Neuronal stem cell (in vitro differentiated cells): ENCODE measurements around the gene TUBGCP2.

Experiments used
- DNase-seq: peaks from one replicate; pipeline ENCODE4 v3.0.0-alpha.2; 2013; ENCODE audit warnings: low spot score
- H2AFZ ChIP-seq: one replicate; pipeline ENCODE4 v1.6.1; 2013; ENCODE audit warnings: mild to moderate bottlenecking, low read length, inconsistent platforms
- H2AK5ac ChIP-seq: 2 replicates; pipeline ENCODE4 v1.6.1; 2013; ENCODE audit warnings: low read depth, mild to moderate bottlenecking, inconsistent platforms, low read length, moderate library complexity, mixed read lengths
- H2BK120ac ChIP-seq: 2 replicates; pipeline ENCODE4 v1.6.1; 2013; ENCODE audit warnings: low read depth, mild to moderate bottlenecking, inconsistent platforms, low read length, moderate library complexity, mixed read lengths
- H2BK12ac ChIP-seq: one replicate; pipeline ENCODE4 v1.6.1; 2013; ENCODE audit warnings: low read length, inconsistent platforms
- H2BK15ac ChIP-seq: 2 replicates; pipeline ENCODE4 v1.6.1; 2013; ENCODE audit warnings: mild to moderate bottlenecking, low read length, inconsistent platforms, mixed read lengths
- H2BK5ac ChIP-seq: one replicate; pipeline ENCODE4 v1.6.1; 2013; ENCODE audit warnings: inconsistent platforms, mild to moderate bottlenecking, low read length, moderate library complexity
- H3K14ac ChIP-seq: one replicate; pipeline ENCODE4 v1.6.1; 2013; ENCODE audit warnings: low read length, inconsistent platforms
- H3K18ac ChIP-seq: 2 replicates; pipeline ENCODE4 v1.6.1; 2013; ENCODE audit warnings: low read length, inconsistent platforms
- H3K23ac ChIP-seq: 2 replicates; pipeline ENCODE4 v1.6.1; 2013; ENCODE audit warnings: low read depth, mild to moderate bottlenecking, mixed read lengths, low read length, inconsistent platforms; ENCODE audit not compliant: poor library complexity
- H3K27ac ChIP-seq: replicated peaks from 3 replicates; pipeline ENCODE4 v1.5.1; 2013; ENCODE audit warnings: low read length, inconsistent platforms
- H3K27me3 ChIP-seq, 3 experiments: 2 replicates each; pipeline ENCODE4 v1.6.1; 2013; ENCODE audit warnings: low read length in 3 of 3, mild to moderate bottlenecking in 2 of 3, inconsistent platforms in 1 of 3, low read depth in 1 of 3, mixed read lengths in 1 of 3, moderate library complexity in 1 of 3; ENCODE audit not compliant: control insufficient read depth in 3 of 3, insufficient read depth in 3 of 3
- H3K36me3 ChIP-seq, 2 donors: replicated peaks in 1 of 2; 2 replicates each; pipeline ENCODE4 v1.6.1; 2013; ENCODE audit warnings: low read length in 2 of 2; ENCODE audit not compliant: control insufficient read depth in 2 of 2, insufficient read depth in 2 of 2
- H3K4ac ChIP-seq: 2 replicates; pipeline ENCODE4 v1.6.1; 2013; ENCODE audit warnings: inconsistent platforms, mild to moderate bottlenecking, low read length, moderate library complexity
- H3K4me1 ChIP-seq, 2 donors: 1 replicate in 1 of 2; 2 replicates in 1 of 2; pipeline ENCODE4 v1.6.1; 2013; ENCODE audit warnings: low read length in 2 of 2, low read depth in 1 of 2; ENCODE audit not compliant: control insufficient read depth in 2 of 2, insufficient read depth in 1 of 2
- H3K4me2 ChIP-seq: one replicate; pipeline ENCODE4 v1.6.1; 2013; ENCODE audit warnings: mild to moderate bottlenecking, low read length, inconsistent platforms; ENCODE audit not compliant: insufficient read depth, poor library complexity, severe bottlenecking
- H3K4me3 ChIP-seq, 2 donors: 2 replicates each; pipeline ENCODE4 v1.5.1; 2013; ENCODE audit warnings: low read length in 2 of 2, mild to moderate bottlenecking in 2 of 2, inconsistent platforms in 1 of 2, moderate library complexity in 1 of 2
- H3K79me1 ChIP-seq: one replicate; pipeline ENCODE4 v1.6.1; 2013; ENCODE audit warnings: low read depth, mild to moderate bottlenecking, inconsistent platforms, low read length, moderate library complexity
- H3K9ac ChIP-seq: one replicate; pipeline ENCODE4 v1.6.1; 2013; ENCODE audit warnings: mild to moderate bottlenecking, low read depth, low read length, inconsistent platforms; ENCODE audit not compliant: poor library complexity
- H3K9me3 ChIP-seq, 2 donors: replicated peaks in 1 of 2; 2 replicates each; pipeline versions ENCODE3 to v1.6.1; 2013; ENCODE audit warnings: low read length in 2 of 2, mild to moderate bottlenecking in 2 of 2, inconsistent platforms in 1 of 2, low read depth in 1 of 2, mixed read lengths in 1 of 2, moderate library complexity in 1 of 2; ENCODE audit not compliant: control insufficient read depth in 2 of 2, insufficient read depth in 1 of 2
- H4K8ac ChIP-seq: one replicate; pipeline ENCODE4 v1.6.1; 2013; ENCODE audit warnings: low read depth, mild to moderate bottlenecking, inconsistent platforms, low read length, moderate library complexity
- H4K91ac ChIP-seq: one replicate; pipeline ENCODE4 v1.6.1; 2013; ENCODE audit warnings: low read length, low read depth, mild to moderate bottlenecking, inconsistent platforms; ENCODE audit not compliant: poor library complexity
- WGBS, 2 donors: extraction: QIAGEN DNeasy Blood & Tissue Kit; methylation state at CpG; one replicate each; pipeline ENCODE4 v1.1.7; 2013; ENCODE audit warnings: missing lambda C conversion rate in 2 of 2, mixed read lengths in 1 of 2; ENCODE audit not compliant: insufficient read length in 2 of 2, insufficient replicate concordance in 1 of 2; ENCODE audit errors: extremely low coverage in 2 of 2; 5-methylcytosine and 5-hydroxymethylcytosine counted together

The TUBGCP2 gene

GRCh38 chr10:133328358-133329343 lies 20.0 kb upstream of the TUBGCP2 start:
- Histone ChIP-seq H3K9ac (no peak overlapping the region), H3K14ac (peak overlapping the region; percentile 63), H3K79me1 (peaks cover 1% of the 10 kb centered on the region), H3K4me3 (no peak overlapping the region), H3K4me1 (peaks cover 7 to 14% of the 10 kb centered on the region in 2 donors), H2AFZ (no peak overlapping the region), H2BK5ac (no peak overlapping the region), H3K36me3 (no peaks in the 10 kb centered on the region), H3K4me2 (no peak overlapping the region), H3K23ac (peak overlapping the region; percentile 55), H3K4ac (peak overlapping the region; percentile 23), H3K27me3 (peaks cover 0 to 67% (median 51%) of the 10 kb centered on the region in 3 experiments), H2BK120ac (peak overlapping the region; percentile 61), H2BK12ac (peak overlapping the region; percentile 84), H3K18ac (peak overlapping the region; percentile 71), H4K8ac (no peak overlapping the region), H2BK15ac (peak overlapping the region; percentile 99), H3K9me3 (peaks cover 4 to 23% of the 10 kb centered on the region in 2 donors), H3K27ac (no peak overlapping the region), H2AK5ac (peak overlapping the region; percentile 99), H4K91ac (no peak overlapping the region)
- DNase-seq: no peak
- WGBS, 2 donors: no CpG with 5 or more reads among the region's 15 CpGs

- WGBS, 2 donors: no CpG with 5 or more reads among the region's 12 CpGs
- no peak for DNase-seq
These were observed 19.1 kb upstream of the TUBGCP2 start for GRCh38 chr10:133327651-133328357.

GRCh38 chr10:133326745-133327650 lies 18.3 kb upstream of the TUBGCP2 start:
- peak overlapping the region; percentile 99 for H2BK12ac ChIP-seq
- no peak for DNase-seq
- no CpG with 5 or more reads among the region's 28 CpGs for WGBS, 2 donors
- peak overlapping the region; percentile 95 for H3K23ac ChIP-seq
- peaks cover 0 to 54% (median 41%) of the 10 kb centered on the region in 3 experiments for H3K27me3 ChIP-seq
- peaks cover 7 to 14% of the 10 kb centered on the region in 2 donors for H3K4me1 ChIP-seq
- no peak overlapping the region for H3K4me2 ChIP-seq
- peak overlapping the region; percentile 17 for H4K8ac ChIP-seq
- peak overlapping the region; percentile 66 for H3K4ac ChIP-seq
- H3K9ac ChIP-seq: peak overlapping the region; percentile 86
- no peaks in the 10 kb centered on the region for H3K36me3 ChIP-seq
- peak overlapping the region; percentile 94 for H2BK15ac ChIP-seq
- H3K4me3 ChIP-seq: no peak overlapping the region
- peaks cover 0 to 10% of the 10 kb centered on the region in 2 donors for H3K9me3 ChIP-seq
- H3K14ac ChIP-seq: no peak overlapping the region
- H2AFZ ChIP-seq: no peak overlapping the region
- H3K18ac ChIP-seq: peak overlapping the region; percentile 83
- peak overlapping the region; percentile 99 for H2AK5ac ChIP-seq
- no peak overlapping the region for H3K27ac ChIP-seq
- peak overlapping the region; percentile 81 for H2BK120ac ChIP-seq
- no peak overlapping the region for H2BK5ac ChIP-seq
- no peak overlapping the region for H4K91ac ChIP-seq
- H3K79me1 ChIP-seq: peaks cover 1% of the 10 kb centered on the region

More at GRCh38 chr10:133327651-133328357, 19.1 kb upstream of the TUBGCP2 start:
- Histone ChIP-seq H2BK12ac (peak overlapping the region; percentile 84), H3K9me3 (peaks cover 2 to 18% of the 10 kb centered on the region in 2 donors), H3K18ac (peak overlapping the region; percentile 71), H3K4ac (peak overlapping the region; percentile 23), H3K27me3 (peaks cover 0 to 62% (median 45%) of the 10 kb centered on the region in 3 experiments), H4K91ac (no peak overlapping the region), H2BK5ac (no peak overlapping the region), H3K36me3 (no peaks in the 10 kb centered on the region), H3K9ac (peak overlapping the region; percentile 63), H3K79me1 (peaks cover 1% of the 10 kb centered on the region), H3K4me2 (no peak overlapping the region), H3K23ac (peak overlapping the region; percentile 55), H3K4me3 (no peak overlapping the region), H2BK120ac (peak overlapping the region; percentile 61), H4K8ac (peak overlapping the region; percentile 23), H2AK5ac (peak overlapping the region; percentile 99), H3K4me1 (peaks cover 7 to 14% of the 10 kb centered on the region in 2 donors), H3K14ac (no peak overlapping the region), H2AFZ (no peak overlapping the region), H3K27ac (no peak overlapping the region), H2BK15ac (peak overlapping the region; percentile 99)
